ENCODE results near the gene FAXC. TPM values are rescaled to one million over a fixed set of nuclear protein-coding genes. Genes with fewer than 3 reads are reported as not detected.

Gene FAXC
- total RNA-seq: 10 to 100 TPM in 1 of 3 donors, 1 to 10 TPM in 2; 1.0 to 25.8 (median 2.0) TPM
- long read RNA-seq, donor 1, full-length matches to known transcripts: 8 of 20 reads
- long read RNA-seq, donor 1, partial matches to known transcripts: 1 of 20 reads
- long read RNA-seq, donor 1, other reads (novel, unspliced or antisense): 11 of 20 reads
- long read RNA-seq, donor 2: 0 reads

DNA sequence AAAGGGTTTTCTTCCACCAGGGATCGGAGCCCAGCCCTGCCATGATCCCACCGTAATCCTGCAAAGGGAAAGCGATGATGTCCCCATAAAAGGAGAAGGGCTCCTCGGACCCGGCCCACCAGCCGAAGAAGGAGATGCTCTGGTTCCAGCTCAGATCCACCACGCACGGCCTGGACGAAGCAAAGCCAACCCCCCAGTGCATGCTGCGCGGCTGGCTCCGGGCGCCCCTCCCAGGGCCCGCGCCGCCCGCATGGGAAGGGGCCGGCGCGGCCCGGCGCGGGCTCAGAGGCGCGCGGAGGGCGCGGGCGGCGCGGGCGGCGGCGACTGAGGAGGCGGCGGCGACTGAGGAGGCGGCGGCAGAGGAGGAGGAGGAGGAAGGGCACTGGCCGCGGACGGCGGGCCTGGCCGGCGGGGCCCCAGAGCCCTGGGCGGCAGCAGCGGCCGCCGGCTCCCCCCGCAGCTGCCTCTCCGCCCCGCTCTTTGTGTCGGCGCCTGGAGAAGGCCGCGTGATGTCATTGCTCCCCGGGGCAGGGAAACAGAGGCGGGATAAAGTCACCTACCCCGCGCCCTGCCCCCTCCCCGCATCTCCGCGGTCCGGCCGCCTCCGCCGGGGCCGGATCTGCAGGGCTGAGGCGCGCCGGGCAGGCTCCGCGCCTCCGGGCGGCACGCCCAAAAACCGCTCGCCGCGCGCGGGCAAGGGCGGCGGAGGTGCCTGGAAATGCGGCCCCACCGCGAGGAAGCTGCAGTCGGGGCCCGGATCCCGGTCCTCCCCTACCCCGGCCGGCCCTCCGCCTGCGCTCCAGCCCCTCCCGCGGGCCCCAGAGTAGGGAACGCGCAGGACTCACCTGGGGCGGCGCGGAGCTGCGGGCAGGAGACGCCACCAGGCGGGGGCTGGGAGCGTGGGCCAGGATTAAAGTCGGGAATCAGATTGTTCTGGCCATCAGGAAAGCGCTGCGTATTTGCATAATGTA is at the start of gene FAXC:
FAXC (minus strand) TSS at position 504 of the 971 bp plus-strand sequence; CDS start at position 202, 302 bp downstream.
- H3K4me1 ChIP-seq (ENCODE audit: low read depth): no peaks in the 10 kb centered on the region
- DNase-seq (peak in 2 of 3 donors; percentile 46 to 64), ATAC-seq (peak; percentile 83)
- intact Hi-C loops (cut with DNase I, micrococcal nuclease): no loop called here
- H3K4me3 ChIP-seq: peak within 1 kb of the TSS; percentile 31
- TF ChIP-seq CTCF (IDR thresholded peaks at IDR 0.05): no peak
- H3K9me3 ChIP-seq: no peaks in the 10 kb centered on the region
- no peaks in the 10 kb centered on the region for H3K36me3 ChIP-seq (ENCODE audit: low read depth)

DNA sequence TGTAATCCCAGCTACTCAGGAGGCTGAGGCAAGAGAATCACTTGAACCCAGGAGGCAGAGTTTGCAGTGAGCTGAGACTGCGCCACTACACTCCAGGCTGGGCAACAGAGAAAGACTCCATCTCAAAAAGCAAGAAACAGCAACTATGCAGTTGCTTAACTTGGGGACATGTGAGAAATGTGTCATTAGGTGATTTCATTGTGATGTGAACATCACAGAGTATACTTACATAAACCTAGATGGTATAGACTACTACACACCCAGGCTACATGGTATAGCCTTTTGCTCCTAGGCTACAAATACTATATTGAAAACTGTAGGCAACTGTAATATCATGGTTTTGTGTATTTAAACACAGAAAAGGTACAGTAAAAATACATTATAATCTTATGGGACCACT is 47.8 kb upstream of the FAXC start:
- no peak for ATAC-seq
- no peak for DNase-seq
- TF ChIP-seq CTCF (IDR thresholded peaks at IDR 0.05): no peak
- Histone ChIP-seq H3K9me3 (no peaks in the 10 kb centered on the region), H3K4me3 (no peak overlapping the region), H3K4me1 (ENCODE audit: low read depth) (no peaks in the 10 kb centered on the region), H3K36me3 (ENCODE audit: low read depth) (peaks cover 5% of the 10 kb centered on the region)
- intact Hi-C loops (cut with DNase I, micrococcal nuclease): no loop called here

- DNase-seq (peak; percentile 70 to 83 (median 76)), ATAC-seq (peak; percentile 83)
- intact Hi-C loops (cut with DNase I, micrococcal nuclease): no loop called here
- no peak for TF ChIP-seq CTCF (IDR thresholded peaks at IDR 0.05)
- H3K9me3 ChIP-seq: no peaks in the 10 kb centered on the region
- no peaks in the 10 kb centered on the region for H3K4me1 ChIP-seq (ENCODE audit: low read depth)
- no peaks in the 10 kb centered on the region for H3K36me3 ChIP-seq (ENCODE audit: low read depth)
- peak within 1 kb of the TSS; percentile 54 for H3K4me3 ChIP-seq
Observed at GRCh38 chr6:99393698-99394531, 44.4 kb upstream of the FAXC start, which contains the start of gene COQ3. Gene COQ3, minus strand, starts transcription at chr6:99394195. Its CDS starts 16 bp downstream, at chr6:99394179.

DNA sequence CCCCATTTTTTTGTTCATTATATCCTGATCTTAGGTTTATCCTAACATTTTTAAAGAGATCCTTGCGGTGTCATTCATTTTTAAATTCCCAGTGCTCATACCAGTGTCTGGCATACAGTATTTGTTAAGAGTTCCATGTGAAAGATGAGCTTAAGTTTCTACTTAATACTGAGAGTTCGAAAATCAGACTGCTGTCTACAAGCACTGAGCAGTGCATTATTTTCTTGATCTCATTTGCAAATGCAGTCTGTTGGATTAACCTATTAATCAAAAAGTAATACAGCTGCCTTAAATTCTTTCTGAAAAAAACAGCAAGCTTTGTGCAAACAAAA is 43.9 kb upstream of the FAXC start:
- Histone ChIP-seq H3K4me1 (ENCODE audit: low read depth) (no peaks in the 10 kb centered on the region), H3K9me3 (no peaks in the 10 kb centered on the region), H3K4me3 (peak overlapping the region; percentile 54), H3K36me3 (ENCODE audit: low read depth) (no peaks in the 10 kb centered on the region)
- no peak for TF ChIP-seq CTCF (IDR thresholded peaks at IDR 0.05)
- intact Hi-C loops (cut with DNase I, micrococcal nuclease): no loop called here
- ATAC-seq (no peak), DNase-seq (no peak)

- intact Hi-C loops (cut with DNase I, micrococcal nuclease): no loop called here
- H3K4me3 ChIP-seq: no peak overlapping the region
- H3K9me3 ChIP-seq: no peaks in the 10 kb centered on the region
- no peaks in the 10 kb centered on the region for H3K36me3 ChIP-seq (ENCODE audit: low read depth)
- no peak for TF ChIP-seq CTCF (IDR thresholded peaks at IDR 0.05)
- ATAC-seq: no peak
- no peaks in the 10 kb centered on the region for H3K4me1 ChIP-seq (ENCODE audit: low read depth)
- no peak for DNase-seq
Observed at GRCh38 chr6:99390896-99391295, 41.4 kb upstream of the FAXC start.

All from mucosa of descending colon (tissue), 3 donors.